ENCODE results near the gene PLD2.

Gene PLD2

DNA sequence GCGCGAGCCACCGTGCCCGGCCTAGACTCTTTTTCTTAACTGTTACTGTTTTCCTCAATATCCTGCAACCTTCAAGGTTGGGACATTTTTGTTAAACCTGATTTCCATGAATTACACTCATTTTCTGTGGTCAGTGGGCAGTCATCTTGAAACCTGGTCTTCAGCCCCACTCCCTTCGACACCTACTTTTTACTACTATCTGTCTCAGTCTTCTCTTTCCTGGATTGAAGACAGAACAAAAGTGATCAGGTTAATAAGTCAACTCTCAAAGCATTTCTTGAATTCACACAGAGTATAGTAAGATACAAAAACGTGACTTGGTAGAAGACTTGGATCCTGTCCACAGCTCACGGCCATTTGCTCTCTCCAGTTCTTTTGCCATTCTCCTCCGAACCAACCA is 32.3 kb downstream of the PLD2 start:
- H3K27ac ChIP-seq (ENCODE audit: extremely low read depth, low read depth, low read length), result no peak overlapping the region

DNA sequence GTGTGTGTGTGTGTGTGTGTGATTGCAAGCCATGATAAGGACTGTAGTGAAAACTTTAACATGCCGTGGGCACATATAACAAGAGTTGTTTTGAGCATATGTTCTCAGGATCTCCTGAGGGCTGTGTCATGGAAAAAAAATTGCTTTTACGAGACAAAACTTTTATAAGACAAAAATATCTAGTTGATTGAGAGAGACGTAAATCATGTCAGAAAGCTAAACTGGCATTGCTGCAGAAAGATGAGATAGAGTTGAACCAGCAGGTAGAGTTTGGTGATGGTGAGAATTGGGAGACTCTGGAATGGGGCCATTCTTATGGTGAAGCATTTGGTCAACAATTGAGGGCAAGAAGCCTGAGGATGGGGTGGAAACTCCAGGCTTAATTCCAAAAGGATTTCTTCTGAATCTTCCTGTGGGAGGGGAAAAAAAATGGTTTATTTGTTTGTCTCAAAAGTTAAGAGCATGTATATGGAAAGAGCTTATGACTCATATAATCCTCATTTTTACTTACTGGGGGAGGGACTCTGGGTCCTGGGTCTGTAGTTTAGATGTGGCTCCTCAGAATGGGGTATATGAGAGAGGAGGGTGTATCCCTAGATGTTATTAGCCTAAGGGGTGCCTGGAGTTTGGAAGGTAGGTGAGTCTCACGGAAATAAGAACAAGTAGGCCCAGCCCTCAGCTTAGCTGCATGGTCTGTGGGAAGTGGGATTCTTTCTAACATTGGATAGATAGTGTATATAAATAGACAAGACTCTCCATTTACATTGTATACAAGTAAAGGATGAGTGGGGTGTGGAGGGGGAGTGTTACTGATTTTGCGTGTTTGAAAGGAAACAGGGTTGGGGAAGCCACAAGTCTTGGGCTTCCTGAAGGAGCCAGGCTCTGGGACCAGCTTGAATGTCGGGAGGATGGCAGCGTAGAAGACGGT is 33.3 kb downstream of the PLD2 start:
- Histone ChIP-seq H3K27ac (ENCODE audit: extremely low read depth, low read depth, low read length) (no peak overlapping the region), H3K4me3 (ENCODE audit: low read depth, low read length) (no peak overlapping the region), H3K4me1 (ENCODE audit: control insufficient read depth, insufficient read depth, low read length) (peaks cover 5% of the 10 kb centered on the region; the same call in 1 of the 2 replicates), H3K36me3 (ENCODE audit: control insufficient read depth in 2 of 2, insufficient read depth in 1 of 2, low read length in 2 of 2) (peaks cover 0 to 5% of the 10 kb centered on the region in 2 experiments; a peak in 1 of 3 replicates), H3K9me3 (ENCODE audit: control insufficient read depth, insufficient read depth, low read depth, low read length) (no peaks in the 10 kb centered on the region)
- TF ChIP-seq, protein P1, sequence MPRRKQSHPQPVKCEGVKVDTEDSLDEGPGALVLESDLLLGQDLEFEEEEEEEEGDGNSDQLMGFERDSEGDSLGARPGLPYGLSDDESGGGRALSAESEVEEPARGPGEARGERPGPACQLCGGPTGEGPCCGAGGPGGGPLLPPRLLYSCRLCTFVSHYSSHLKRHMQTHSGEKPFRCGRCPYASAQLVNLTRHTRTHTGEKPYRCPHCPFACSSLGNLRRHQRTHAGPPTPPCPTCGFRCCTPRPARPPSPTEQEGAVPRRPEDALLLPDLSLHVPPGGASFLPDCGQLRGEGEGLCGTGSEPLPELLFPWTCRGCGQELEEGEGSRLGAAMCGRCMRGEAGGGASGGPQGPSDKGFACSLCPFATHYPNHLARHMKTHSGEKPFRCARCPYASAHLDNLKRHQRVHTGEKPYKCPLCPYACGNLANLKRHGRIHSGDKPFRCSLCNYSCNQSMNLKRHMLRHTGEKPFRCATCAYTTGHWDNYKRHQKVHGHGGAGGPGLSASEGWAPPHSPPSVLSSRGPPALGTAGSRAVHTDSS (tag by site-specific recombination; IDR thresholded peaks at IDR 0.05), result no peak
- TF ChIP-seq, protein P2, sequence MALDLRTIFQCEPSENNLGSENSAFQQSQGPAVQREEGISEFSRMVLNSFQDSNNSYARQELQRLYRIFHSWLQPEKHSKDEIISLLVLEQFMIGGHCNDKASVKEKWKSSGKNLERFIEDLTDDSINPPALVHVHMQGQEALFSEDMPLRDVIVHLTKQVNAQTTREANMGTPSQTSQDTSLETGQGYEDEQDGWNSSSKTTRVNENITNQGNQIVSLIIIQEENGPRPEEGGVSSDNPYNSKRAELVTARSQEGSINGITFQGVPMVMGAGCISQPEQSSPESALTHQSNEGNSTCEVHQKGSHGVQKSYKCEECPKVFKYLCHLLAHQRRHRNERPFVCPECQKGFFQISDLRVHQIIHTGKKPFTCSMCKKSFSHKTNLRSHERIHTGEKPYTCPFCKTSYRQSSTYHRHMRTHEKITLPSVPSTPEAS (tag by site-specific recombination; IDR thresholded peaks at IDR 0.05), result 0 out of 2 replicates have a peak, but pooled peaks have one; percentile 46
- 0 out of 2 replicates have a peak, but pooled peaks have one; percentile 13 for TF ChIP-seq EGR2 (tag by site-specific recombination; IDR thresholded peaks at IDR 0.05; ENCODE audit: low read depth)
- TF ChIP-seq ZNF394 (tag by site-specific recombination; IDR thresholded peaks at IDR 0.05; ENCODE audit: borderline replicate concordance), result no peak
- ChIA-PET CTCF (interaction anchor here (0.9 to 2.1 kb wide), 3 partner anchors 41 to 61 kb away, joined by 3 to 4 read pairs (median 4); no protein-coding TSS in a partner anchor), POLR2A (no interaction called here)

More for the DNA sequence above, 32.3 kb downstream of the PLD2 start:
- POLR2A ChIA-PET, result no interaction called here
- Histone ChIP-seq H3K4me3 (ENCODE audit: low read depth, low read length) (no peak overlapping the region), H3K36me3 (ENCODE audit: control insufficient read depth in 2 of 2, insufficient read depth in 1 of 2, low read length in 2 of 2) (peaks cover 0 to 5% of the 10 kb centered on the region in 2 experiments; a peak in 1 of 3 replicates), H3K4me1 (ENCODE audit: control insufficient read depth, insufficient read depth, low read length) (peaks cover 15% of the 10 kb centered on the region), H3K9me3 (ENCODE audit: control insufficient read depth, insufficient read depth, low read depth, low read length) (no peaks in the 10 kb centered on the region)
- TF ChIP-seq, protein P3, sequence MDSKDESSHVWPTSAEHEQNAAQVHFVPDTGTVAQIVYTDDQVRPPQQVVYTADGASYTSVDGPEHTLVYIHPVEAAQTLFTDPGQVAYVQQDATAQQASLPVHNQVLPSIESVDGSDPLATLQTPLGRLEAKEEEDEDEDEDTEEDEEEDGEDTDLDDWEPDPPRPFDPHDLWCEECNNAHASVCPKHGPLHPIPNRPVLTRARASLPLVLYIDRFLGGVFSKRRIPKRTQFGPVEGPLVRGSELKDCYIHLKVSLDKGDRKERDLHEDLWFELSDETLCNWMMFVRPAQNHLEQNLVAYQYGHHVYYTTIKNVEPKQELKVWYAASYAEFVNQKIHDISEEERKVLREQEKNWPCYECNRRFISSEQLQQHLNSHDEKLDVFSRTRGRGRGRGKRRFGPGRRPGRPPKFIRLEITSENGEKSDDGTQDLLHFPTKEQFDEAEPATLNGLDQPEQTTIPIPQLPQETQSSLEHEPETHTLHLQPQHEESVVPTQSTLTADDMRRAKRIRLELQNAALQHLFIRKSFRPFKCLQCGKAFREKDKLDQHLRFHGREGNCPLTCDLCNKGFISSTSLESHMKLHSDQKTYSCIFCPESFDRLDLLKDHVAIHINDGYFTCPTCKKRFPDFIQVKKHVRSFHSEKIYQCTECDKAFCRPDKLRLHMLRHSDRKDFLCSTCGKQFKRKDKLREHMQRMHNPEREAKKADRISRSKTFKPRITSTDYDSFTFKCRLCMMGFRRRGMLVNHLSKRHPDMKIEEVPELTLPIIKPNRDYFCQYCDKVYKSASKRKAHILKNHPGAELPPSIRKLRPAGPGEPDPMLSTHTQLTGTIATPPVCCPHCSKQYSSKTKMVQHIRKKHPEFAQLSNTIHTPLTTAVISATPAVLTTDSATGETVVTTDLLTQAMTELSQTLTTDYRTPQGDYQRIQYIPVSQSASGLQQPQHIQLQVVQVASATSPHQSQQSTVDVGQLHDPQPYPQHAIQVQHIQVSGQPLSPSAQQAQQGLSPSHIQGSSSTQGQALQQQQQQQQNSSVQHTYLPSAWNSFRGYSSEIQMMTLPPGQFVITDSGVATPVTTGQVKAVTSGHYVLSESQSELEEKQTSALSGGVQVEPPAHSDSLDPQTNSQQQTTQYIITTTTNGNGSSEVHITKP (tag by site-specific recombination; IDR thresholded peaks at IDR 0.05), result no peak
- TF ChIP-seq ZNF423 (tag by site-specific recombination; IDR thresholded peaks at IDR 0.05), result no peak
- TF ChIP-seq KLF8 (tag by site-specific recombination; IDR thresholded peaks at IDR 0.05), result no peak
- no peak for TF ChIP-seq ZNF571 (tag by site-specific recombination; IDR thresholded peaks at IDR 0.05)
- TF ChIP-seq ZBTB17 (tag by site-specific recombination; IDR thresholded peaks at IDR 0.05), result no peak
- TF ChIP-seq, protein P4, sequence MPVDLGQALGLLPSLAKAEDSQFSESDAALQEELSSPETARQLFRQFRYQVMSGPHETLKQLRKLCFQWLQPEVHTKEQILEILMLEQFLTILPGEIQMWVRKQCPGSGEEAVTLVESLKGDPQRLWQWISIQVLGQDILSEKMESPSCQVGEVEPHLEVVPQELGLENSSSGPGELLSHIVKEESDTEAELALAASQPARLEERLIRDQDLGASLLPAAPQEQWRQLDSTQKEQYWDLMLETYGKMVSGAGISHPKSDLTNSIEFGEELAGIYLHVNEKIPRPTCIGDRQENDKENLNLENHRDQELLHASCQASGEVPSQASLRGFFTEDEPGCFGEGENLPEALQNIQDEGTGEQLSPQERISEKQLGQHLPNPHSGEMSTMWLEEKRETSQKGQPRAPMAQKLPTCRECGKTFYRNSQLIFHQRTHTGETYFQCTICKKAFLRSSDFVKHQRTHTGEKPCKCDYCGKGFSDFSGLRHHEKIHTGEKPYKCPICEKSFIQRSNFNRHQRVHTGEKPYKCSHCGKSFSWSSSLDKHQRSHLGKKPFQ (tag by site-specific recombination; IDR thresholded peaks at IDR 0.05), result no peak
- CTCF ChIA-PET, result interaction anchor here (0.7 to 2.1 kb wide), 2 partner anchors 16 to 49 kb away, joined by 4 to 5 read pairs; no protein-coding TSS in a partner anchor

DNA sequence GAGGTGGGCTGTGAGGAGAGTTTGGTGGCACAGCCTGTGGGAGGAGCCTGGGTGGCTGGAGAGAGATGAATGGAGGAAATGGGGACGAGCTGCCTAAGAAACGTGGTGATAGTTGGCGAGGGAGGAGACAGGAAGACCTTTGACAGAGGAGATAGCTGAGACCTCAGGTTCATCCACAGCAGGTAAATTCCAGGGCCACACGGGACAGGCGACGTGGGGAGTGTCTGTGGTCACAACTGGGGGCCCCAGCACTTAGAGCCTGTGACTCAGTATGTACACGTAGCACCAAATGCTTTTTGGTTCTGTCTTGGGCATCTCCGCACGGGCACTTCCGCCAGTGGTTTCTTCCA is 33.9 kb downstream of the PLD2 start:
- no peak for TF ChIP-seq KLF8 (tag by site-specific recombination; IDR thresholded peaks at IDR 0.05)
- TF ChIP-seq ZNF341 (tag by site-specific recombination; IDR thresholded peaks at IDR 0.05; ENCODE audit: low read depth), result peak; percentile 42; the same call in 1 of the 2 replicates
- peaks cover 5% of the 10 kb centered on the region; the same call in 1 of the 2 replicates for H3K4me1 ChIP-seq (ENCODE audit: control insufficient read depth, insufficient read depth, low read length)
- H3K36me3 ChIP-seq (ENCODE audit: control insufficient read depth in 2 of 2, insufficient read depth in 1 of 2, low read length in 2 of 2), result peaks cover 0 to 5% of the 10 kb centered on the region in 2 experiments; a peak in 1 of 3 replicates
- no peak overlapping the region for H3K4me3 ChIP-seq (ENCODE audit: low read depth, low read length)
- no peaks in the 10 kb centered on the region for H3K9me3 ChIP-seq (ENCODE audit: control insufficient read depth, insufficient read depth, low read depth, low read length)
- CTCF ChIA-PET, result interaction anchor here (0.6 to 1.4 kb wide), 3 partner anchors 17 to 61 kb away, joined by 3 to 4 read pairs (median 4); no protein-coding TSS in a partner anchor
- H3K27ac ChIP-seq (ENCODE audit: extremely low read depth, low read depth, low read length), result no peak overlapping the region
- POLR2A ChIA-PET, result no interaction called here

All from HEK293 (cell line).